ENCODE measurements around the gene PLA2G2C.

The PLA2G2C gene

GRCh38 chr1:20187103-20187812 lies 940 bp upstream of the PLA2G2C start:
- in situ Hi-C loops (cut with MboI; ENCODE audit: low sequenced_read_pairs), result no loop called here

- in situ Hi-C loops (cut with MboI; ENCODE audit: low sequenced_read_pairs), result no loop called here
Measured at GRCh38 chr1:20184997-20185833, 1.1 kb downstream of the PLA2G2C start.

GRCh38 chr1:20184481-20184900 lies 1.8 kb downstream of the PLA2G2C start:
- in situ Hi-C loops (cut with MboI; ENCODE audit: low sequenced_read_pairs), result no loop called here

- in situ Hi-C loops (cut with MboI; ENCODE audit: low sequenced_read_pairs), result no loop called here
Measured at GRCh38 chr1:20183616-20184271, 2.6 kb downstream of the PLA2G2C start.

- in situ Hi-C loops (cut with MboI; ENCODE audit: low sequenced_read_pairs), result no loop called here
Measured at GRCh38 chr1:20183035-20183434, 3.3 kb downstream of the PLA2G2C start.

GRCh38 chr1:20182415-20182814 lies 3.9 kb downstream of the PLA2G2C start:
- in situ Hi-C loops (cut with MboI; ENCODE audit: low sequenced_read_pairs), result no loop called here

GRCh38 chr1:20180844-20181207 lies 5.5 kb downstream of the PLA2G2C start:
- in situ Hi-C loops (cut with MboI; ENCODE audit: low sequenced_read_pairs), result no loop called here

- in situ Hi-C loops (cut with MboI; ENCODE audit: low sequenced_read_pairs), result no loop called here
Measured at GRCh38 chr1:20180129-20180843, 6.0 kb downstream of the PLA2G2C start.

GRCh38 chr1:20179371-20180128 lies 6.8 kb downstream of the PLA2G2C start:
- in situ Hi-C loops (cut with MboI; ENCODE audit: low sequenced_read_pairs), result no loop called here

- in situ Hi-C loops (cut with MboI; ENCODE audit: low sequenced_read_pairs), result no loop called here
Measured at GRCh38 chr1:20178634-20179370, 7.5 kb downstream of the PLA2G2C start.

- in situ Hi-C loops (cut with MboI; ENCODE audit: low sequenced_read_pairs), result no loop called here
Measured at GRCh38 chr1:20174937-20175666, 11.2 kb downstream of the PLA2G2C start.

- in situ Hi-C loops (cut with MboI; ENCODE audit: low sequenced_read_pairs), result no loop called here
Measured at GRCh38 chr1:20172033-20172590, 14.2 kb downstream of the PLA2G2C start.

- in situ Hi-C loops (cut with MboI; ENCODE audit: low sequenced_read_pairs), result no loop called here
Measured at GRCh38 chr1:20169932-20170331, 16.4 kb downstream of the PLA2G2C start.

- in situ Hi-C loops (cut with MboI; ENCODE audit: low sequenced_read_pairs), result no loop called here
Measured at GRCh38 chr1:20168564-20169491, 17.5 kb downstream of the PLA2G2C start.

GRCh38 chr1:20167126-20167525 lies 19.2 kb downstream of the PLA2G2C start:
- in situ Hi-C loops (cut with MboI; ENCODE audit: low sequenced_read_pairs), result no loop called here

- in situ Hi-C loops (cut with MboI; ENCODE audit: low sequenced_read_pairs), result no loop called here
Measured at GRCh38 chr1:20166051-20166450, 20.3 kb downstream of the PLA2G2C start.

- in situ Hi-C loops (cut with MboI; ENCODE audit: low sequenced_read_pairs), result no loop called here
Measured at GRCh38 chr1:20165522-20165951, 20.8 kb downstream of the PLA2G2C start.

All from HL-60/S4 treated with retinoic acid at 250 ng/mL for 4 days and 3 days (cell line).